Spleen (tissue), 11 donors: ENCODE results near the gene INIP. TPM values are rescaled to one million over a fixed set of nuclear protein-coding genes. Genes with fewer than 3 reads are reported as not detected.

Experiments used
- DNase-seq: peaks from one replicate; pipeline ENCODE4 v3.0.0-alpha.2; 2020
- H3K27ac ChIP-seq, 8 donors: fragments of 200-600 bp; sonication (generic) in 7 of 8; 1 replicate in 4 of 8; 2 replicates in 4 of 8; pipeline versions ENCODE4 v1.5.0 to v1.8.0; 2016 to 2021; ENCODE audit warnings: inconsistent platforms in 4 of 8, mild to moderate bottlenecking in 4 of 8, moderate library complexity in 1 of 8
- H3K27me3 ChIP-seq, 7 donors: fragments of 200-600 bp; sonication (generic) in 6 of 7; replicated peaks in 1 of 7; 1 replicate in 4 of 7; 2 replicates in 3 of 7; pipeline versions ENCODE4 v1.5.0 to v1.8.0; 2016 to 2021; ENCODE audit warnings: inconsistent platforms in 3 of 7, mild to moderate bottlenecking in 1 of 7
- H3K36me3 ChIP-seq, 6 donors: fragments of 200-600 bp; sonication (generic) in 5 of 6; 1 replicate in 4 of 6; 2 replicates in 2 of 6; pipeline versions ENCODE4 v1.5.0 to v1.8.0; 2016 to 2021; ENCODE audit warnings: inconsistent platforms in 2 of 6
- H3K4me1 ChIP-seq, 6 donors: fragments of 200-600 bp; sonication (generic) in 5 of 6; 1 replicate in 3 of 6; 2 replicates in 3 of 6; pipeline versions ENCODE4 v1.5.0 to v1.8.0; 2016 to 2021; ENCODE audit warnings: inconsistent platforms in 3 of 6
- H3K4me3 ChIP-seq, 8 donors: fragments of 200-600 bp; sonication (generic) in 7 of 8; 1 replicate in 4 of 8; 2 replicates in 4 of 8; pipeline versions ENCODE4 v1.5.0 to v1.8.0; 2016 to 2021; ENCODE audit warnings: inconsistent platforms in 4 of 8, mild to moderate bottlenecking in 4 of 8, moderate library complexity in 2 of 8
- H3K9me3 ChIP-seq, 8 donors: fragments of 200-600 bp; sonication (generic) in 7 of 8; 1 replicate in 4 of 8; 2 replicates in 4 of 8; pipeline versions ENCODE4 v1.5.0 to v1.8.0; 2016 to 2021; ENCODE audit warnings: inconsistent platforms in 4 of 8
- CTCF ChIP-seq, 11 experiments: fragments of 200-600 bp in 7 of 11; fragments of 450-650 bp in 4 of 11; sonication (generic) in 4 of 11; IDR thresholded peaks in 8 of 11; conservative IDR thresholded peaks in 3 of 11; 1 replicate in 7 of 11; 2 replicates in 4 of 11; pipeline versions ENCODE4 v1.4.0 to v1.8.0; 2016 to 2021; ENCODE audit warnings: antibody characterized with exemption in 11 of 11, inconsistent platforms in 4 of 11, mild to moderate bottlenecking in 1 of 11
- POLR2A ChIP-seq, 3 donors: fragments of 450-650 bp; IDR thresholded peaks; one replicate each; pipeline ENCODE4 v1.5.1; 2017; ENCODE audit warnings: antibody characterized with exemption in 3 of 3, mild to moderate bottlenecking in 1 of 3
- POLR2AphosphoS5 ChIP-seq, 3 donors: sonication (generic); formaldehyde crosslinking; IDR thresholded peaks; one replicate each; pipeline ENCODE4 v1.5.1; 2017; ENCODE audit warnings: antibody characterized with exemption in 3 of 3
- WGBS, 5 donors: extraction: QIAGEN DNeasy Blood & Tissue Kit in 3 of 5; methylation state at CpG; one replicate each; pipeline versions ENCODE4 v1.1.5 to v1.1.7; 2013 to 2018; 5-methylcytosine and 5-hydroxymethylcytosine counted together
- intact Hi-C: fragments of 100-400 bp; cut with DNase I; formaldehyde crosslinking; loops from one replicate; pipeline ENCODE4 v1.15.0; 2023; ENCODE audit warnings: low total_unique reads
- polyA plus RNA-seq, 3 donors: library from polyadenylated mRNA; stranded (reverse); fragments of 200-250 nt; gene quantifications; one replicate each; pipeline ENCODE4 v1.2.1, GENCODE V29; 2013
- total RNA-seq, 7 donors: library from RNA; depleted of rRNA in 3 of 7; stranded (reverse); fragments of >200 nt in 3 of 7; fragmentation: NEBNext Ultra II Directional in 4 of 7; extraction: Animal tissue kit (Norgen Biotek cat#: 25700) in 4 of 7; gene quantifications; one replicate each; pipeline versions ENCODE4 v1.1.0 to v1.2.1, GENCODE V29; 2016 to 2021
- donor health status: healthy with polysubstance abuse.
- donor health status: DM: no; HTN: no; CAD: no; lungs with moderate emphysema.
- donor health status: DM: no; HTN: no; CAD: no.
- donor health status: Bipolar disorder and iron deficiency.
- donor health status: healthy.
- donor health status: DM: no; HTN: no; CAD: no.
- donor health status: DM: yes; HTN: yes; CAD: no.

INIP gene
- total and polyA plus RNA-seq, 10 donors: 6.9 to 33.4 (median 25.0) TPM

- no peak overlapping the region for H3K4me3 ChIP-seq
- no peak overlapping the region for H3K27ac ChIP-seq
- H3K36me3 ChIP-seq: no peaks in the 10 kb centered on the region
- intact Hi-C loops: no loop called here
- TF ChIP-seq CTCF (IDR thresholded peaks at IDR 0.05 in 8 of 11, conservative IDR thresholded peaks at IDR 0.05 in 3 of 11): no peak
- TF ChIP-seq POLR2A (IDR thresholded peaks at IDR 0.05): no peak
- no peak for TF ChIP-seq POLR2AphosphoS5 (IDR thresholded peaks at IDR 0.05)
- no peaks in the 10 kb centered on the region for H3K9me3 ChIP-seq
- DNase-seq: no peak
- WGBS, 5 donors: 71 to 87% (median 81%) methylated on average over 3 of the region's 3 CpGs
- H3K4me1 ChIP-seq: peaks cover 0 to 38% (median 3%) of the 10 kb centered on the region in 6 donors
- peaks cover 0 to 13% (median 0%) of the 10 kb centered on the region in 7 donors for H3K27me3 ChIP-seq
Observed at GRCh38 chr9:112743216-112743836, 25.4 kb upstream of the INIP start.

- Histone ChIP-seq H3K27me3 (peaks cover 0 to under 1% (median 0%) of the 10 kb centered on the region in 7 donors), H3K9me3 (no peaks in the 10 kb centered on the region), H3K4me3 (no peak overlapping the region), H3K36me3 (no peaks in the 10 kb centered on the region), H3K27ac (no peak overlapping the region), H3K4me1 (no peaks in the 10 kb centered on the region)
- intact Hi-C loops: no loop called here
- 37 to 43% (median 40%) methylated on average over 2 of the region's 2 CpGs for WGBS, 5 donors
- no peak for TF ChIP-seq CTCF (IDR thresholded peaks at IDR 0.05 in 8 of 11, conservative IDR thresholded peaks at IDR 0.05 in 3 of 11)
- no peak for TF ChIP-seq POLR2A (IDR thresholded peaks at IDR 0.05)
- TF ChIP-seq POLR2AphosphoS5 (IDR thresholded peaks at IDR 0.05): no peak
- no peak for DNase-seq
Observed at GRCh38 chr9:112734892-112735291, 17.0 kb upstream of the INIP start.

- H3K4me3 ChIP-seq: no peak overlapping the region
Observed at GRCh38 chr9:112731971-112732370, 14.1 kb upstream of the INIP start.

More at GRCh38 chr9:112731971-112732370, 14.1 kb upstream of the INIP start:
- Histone ChIP-seq H3K27ac (no peak overlapping the region), H3K9me3 (no peaks in the 10 kb centered on the region), H3K27me3 (no peaks in the 10 kb centered on the region), H3K4me1 (peaks cover 0 to 8% (median 2%) of the 10 kb centered on the region in 6 donors), H3K36me3 (no peaks in the 10 kb centered on the region)
- no peak for DNase-seq
- TF ChIP-seq POLR2A (IDR thresholded peaks at IDR 0.05) (no peak), CTCF (IDR thresholded peaks at IDR 0.05 in 8 of 11, conservative IDR thresholded peaks at IDR 0.05 in 3 of 11) (no peak), POLR2AphosphoS5 (IDR thresholded peaks at IDR 0.05) (no peak)
- intact Hi-C loops: no loop called here
- WGBS, 5 donors: 71 to 90% (median 89%) methylated on average over 7 of the region's 7 CpGs
